DND-41 (cell line): ENCODE data around the gene CYP11A1.
"Not testable (repeated sequence)": the region's sequence is repeated elsewhere in the genome, so short reads cannot be mapped to it uniquely, and the experiment has no call there.

ENCODE experiments used
- CTCF ChIP-seq: IDR thresholded peaks from 2 replicates; pipeline ENCODE4 v1.5.1; 2012; ENCODE audit warnings: borderline replicate concordance, low read length, moderate library complexity, mild to moderate bottlenecking; ENCODE audit not compliant: poor library complexity, severe bottlenecking; ENCODE audit errors: extremely low read depth
- EZH2 ChIP-seq: IDR thresholded peaks from 3 replicates; pipeline ENCODE4 v1.6.1; 2012; ENCODE audit warnings: borderline replicate concordance, low read depth, mild to moderate bottlenecking, moderate library complexity, low read length, inconsistent platforms; ENCODE audit not compliant: severe bottlenecking

GRCh38 chr15:74356050-74356449 lies 11.4 kb downstream of the CYP11A1 start:
- not testable (repeated sequence) for TF ChIP-seq CTCF, EZH2
